Transverse colon (tissue), 4 donors: ENCODE data around the gene TMC3. TPM values are rescaled to one million over a fixed set of nuclear protein-coding genes. Genes with fewer than 3 reads are reported as not detected.

Experiments
- DNase-seq: peaks from one replicate; pipeline ENCODE4 v3.0.0-alpha.2; 2019
- H3K27ac ChIP-seq, 4 donors: fragments of 200-600 bp; sonication (generic); 2 replicates each; pipeline ENCODE4 v1.5.1; 2016 to 2018; ENCODE audit warnings: inconsistent platforms in 4 of 4
- H3K27me3 ChIP-seq: fragments of 200-600 bp; sonication (generic); 2 replicates; pipeline ENCODE4 v1.5.1; 2017; ENCODE audit warnings: inconsistent platforms
- H3K36me3 ChIP-seq, 4 donors: fragments of 200-600 bp; sonication (generic); 2 replicates each; pipeline ENCODE4 v1.5.1; 2017 to 2019; ENCODE audit warnings: inconsistent platforms in 4 of 4
- H3K4me1 ChIP-seq, 4 donors: fragments of 200-600 bp; sonication (generic); 2 replicates each; pipeline ENCODE4 v1.5.1; 2017 to 2020; ENCODE audit warnings: inconsistent platforms in 4 of 4
- H3K4me3 ChIP-seq, 4 donors: fragments of 200-600 bp; sonication (generic); 1 replicate in 1 of 4; 2 replicates in 3 of 4; pipeline versions ENCODE4 v1.5.1 to v1.6.1; 2017 to 2019; ENCODE audit warnings: inconsistent platforms in 4 of 4
- H3K9me3 ChIP-seq, 2 donors: fragments of 200-600 bp; sonication (generic); 2 replicates each; pipeline ENCODE4 v1.5.1; 2017 to 2019; ENCODE audit warnings: inconsistent platforms in 2 of 2
- CTCF ChIP-seq, 5 experiments: fragments of 200-600 bp in 3 of 5; fragments of 450-650 bp in 2 of 5; sonication (generic) in 3 of 5; IDR thresholded peaks; 1 replicate in 2 of 5; 2 replicates in 3 of 5; pipeline ENCODE4 v1.5.1; 2016 to 2017; ENCODE audit warnings: antibody characterized with exemption in 5 of 5, inconsistent platforms in 3 of 5, mild to moderate bottlenecking in 2 of 5, moderate library complexity in 1 of 5
- EP300 ChIP-seq: sonication (generic); formaldehyde crosslinking; IDR thresholded peaks from one replicate; pipeline ENCODE4 v1.6.1; 2017; ENCODE audit warnings: antibody characterized with exemption, low read depth
- POLR2A ChIP-seq: fragments of 450-650 bp; IDR thresholded peaks from one replicate; pipeline ENCODE4 v1.6.1; 2016; ENCODE audit warnings: antibody characterized with exemption, mild to moderate bottlenecking, moderate library complexity
- POLR2AphosphoS5 ChIP-seq, 3 donors: sonication (generic); formaldehyde crosslinking; IDR thresholded peaks; one replicate each; pipeline ENCODE4 v1.6.1; 2016; ENCODE audit warnings: antibody characterized with exemption in 3 of 3
- WGBS, 2 donors: methylation state at CpG; one replicate each; pipeline ENCODE4 v1.1.5; 2018; ENCODE audit warnings: low coverage in 1 of 2; 5-methylcytosine and 5-hydroxymethylcytosine counted together
- in situ Hi-C, 4 donors: fragments of 200-750 bp; cut with MboI; loops; one replicate each; pipeline versions ENCODE4 v1.15.0 to v1.15.1; 2017; ENCODE audit warnings: low sequenced_read_pairs in 3 of 4, low pct_ligation_motif_present in 1 of 4, low pct_unique_long_range_greater_than_20kb in 1 of 4
- intact Hi-C: fragments of 100-400 bp; cut with DNase I; formaldehyde crosslinking; loops from one replicate; pipeline ENCODE4 v1.15.1; 2023; ENCODE audit warnings: low total_unique reads
- total RNA-seq, 4 donors: library from RNA; depleted of rRNA; stranded (reverse); fragments of >200 nt; gene quantifications; one replicate each; pipeline ENCODE4 v1.1.0, GENCODE V29; 2016

TMC3 gene
- total RNA-seq, 4 donors from 2014 or later = 0.14 to 0.64 TPM; not detected in 2

GRCh38 chr15:81309647-81310450 lies 64.2 kb downstream of the TMC3 start:
- WGBS, 2 donors = 93 to 100% methylated on average over 4 to 8 of the region's 8 CpGs
- H3K4me1 ChIP-seq = peaks cover 0 to 15% (median 5%) of the 10 kb centered on the region in 4 donors
- H3K27ac ChIP-seq = no peak overlapping the region
- H3K36me3 ChIP-seq = peaks cover 0 to 3% (median 2%) of the 10 kb centered on the region in 4 donors
- in situ Hi-C loops (no loop called here), intact Hi-C loops (loop anchor here (5.0 kb wide), 1 partner anchor 1298 kb away; no protein-coding TSS in a partner anchor)
- no peaks in the 10 kb centered on the region for H3K27me3 ChIP-seq
- H3K9me3 ChIP-seq = no peaks in the 10 kb centered on the region
- TF ChIP-seq POLR2A = no peak
- TF ChIP-seq EP300 = no peak
- TF ChIP-seq CTCF (IDR thresholded peaks at IDR 0.05) = no peak
- TF ChIP-seq POLR2AphosphoS5 (IDR thresholded peaks at IDR 0.05) = no peak
- no peak overlapping the region for H3K4me3 ChIP-seq
- DNase-seq = no peak

DNA sequence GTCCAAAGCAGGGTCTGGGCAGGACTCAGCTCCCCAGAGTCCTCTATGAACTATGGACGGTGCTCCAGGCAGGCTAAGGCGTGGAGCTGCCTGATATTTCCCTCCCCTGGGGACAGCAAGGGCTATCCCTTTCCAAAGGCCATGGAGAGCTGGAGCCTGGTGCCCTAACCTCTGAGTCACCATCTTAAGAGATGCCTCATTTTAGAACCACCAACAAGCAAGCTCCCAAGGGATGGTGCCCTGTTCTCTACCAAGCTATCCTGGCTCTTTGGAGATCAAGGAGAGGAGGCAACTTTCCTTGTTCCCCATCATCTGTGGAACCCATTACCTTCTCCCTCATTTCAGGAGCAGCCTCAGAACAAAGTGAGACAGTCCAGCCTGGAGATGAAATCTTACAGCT lies 65.8 kb downstream of the TMC3 start:
- no peak overlapping the region for H3K27ac ChIP-seq
- peaks cover 0 to 23% (median 5%) of the 10 kb centered on the region in 4 donors for H3K4me1 ChIP-seq
- intact Hi-C loops (loop anchor here (5.0 kb wide), 1 partner anchor 1296 kb away; no protein-coding TSS in a partner anchor), in situ Hi-C loops (no loop called here)
- H3K27me3 ChIP-seq = no peaks in the 10 kb centered on the region
- H3K4me3 ChIP-seq = no peak overlapping the region
- DNase-seq = no peak
- WGBS, 2 donors = 92% methylated on average over 2 of the region's 2 CpGs; no CpG with 5 or more reads in 1 of the 2 donors
- H3K9me3 ChIP-seq = no peaks in the 10 kb centered on the region
- H3K36me3 ChIP-seq = peaks cover 0 to 3% (median 2%) of the 10 kb centered on the region in 4 donors
- no peak for TF ChIP-seq POLR2AphosphoS5 (IDR thresholded peaks at IDR 0.05)
- TF ChIP-seq EP300 = no peak
- TF ChIP-seq CTCF (IDR thresholded peaks at IDR 0.05) = no peak
- TF ChIP-seq POLR2A = no peak

- H3K4me1 ChIP-seq = peaks cover 0 to 15% (median 0%) of the 10 kb centered on the region in 4 donors
- no peaks in the 10 kb centered on the region for H3K9me3 ChIP-seq
- TF ChIP-seq EP300 (no peak), POLR2AphosphoS5 (IDR thresholded peaks at IDR 0.05) (no peak), CTCF (IDR thresholded peaks at IDR 0.05) (no peak), POLR2A (no peak)
- in situ Hi-C loops (no loop called here), intact Hi-C loops (no loop called here)
- no peaks in the 10 kb centered on the region for H3K36me3 ChIP-seq
- H3K27ac ChIP-seq = peak overlapping the region; percentile 63 to 83 (median 71)
- no peaks in the 10 kb centered on the region for H3K27me3 ChIP-seq
- DNase-seq = no peak
- no peak overlapping the region for H3K4me3 ChIP-seq
- 57 to 84% methylated on average over 5 of the region's 5 CpGs for WGBS, 2 donors
These were observed 69.8 kb downstream of the TMC3 start for GRCh38 chr15:81304226-81304625.

DNA sequence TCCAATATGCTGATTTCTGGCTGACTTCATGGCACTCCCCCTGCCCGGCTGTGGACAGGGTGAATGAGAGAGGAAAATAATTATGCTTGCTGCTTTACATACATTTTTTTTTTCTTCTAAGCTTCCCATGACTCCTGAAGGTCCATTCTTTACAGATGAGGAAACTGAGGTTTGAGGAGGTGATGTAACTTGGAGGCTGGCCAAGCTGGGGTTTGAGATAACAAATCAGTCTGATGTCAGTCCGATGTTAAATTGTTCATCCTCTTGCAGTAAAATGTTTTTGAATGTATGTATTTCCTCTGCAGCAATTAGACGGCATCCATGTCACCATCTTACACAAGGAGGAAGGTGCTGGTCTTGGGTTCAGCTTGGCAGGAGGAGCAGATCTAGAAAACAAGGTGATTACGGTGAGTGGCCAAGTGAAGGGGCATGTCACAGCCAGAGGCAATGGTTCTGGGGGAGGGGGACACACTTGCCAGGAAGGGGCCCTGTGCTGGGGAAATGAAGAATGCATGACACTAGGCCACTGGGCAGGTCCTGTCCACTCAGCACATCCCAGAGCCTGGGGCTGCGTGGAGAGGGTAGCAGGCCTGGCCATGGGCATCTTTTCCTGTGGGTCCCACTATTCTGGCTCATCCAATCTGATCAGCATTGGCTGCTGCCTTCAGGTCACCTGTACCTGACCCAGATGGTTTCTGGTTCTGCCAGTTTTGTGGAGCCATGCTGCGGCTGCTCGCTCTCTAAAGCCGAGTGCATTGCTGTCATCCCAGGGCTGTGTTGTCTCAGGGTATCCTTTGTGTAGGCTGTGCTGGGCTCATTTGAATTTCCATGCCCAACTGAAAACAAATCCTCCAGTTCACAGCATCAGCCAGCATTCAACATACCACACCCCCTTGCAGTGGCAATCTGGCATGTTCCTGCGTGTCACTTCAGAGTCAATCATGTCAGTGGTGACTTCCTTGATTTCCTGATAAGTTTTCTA lies 70.5 kb downstream of the TMC3 start:
- peak overlapping the region; percentile 63 to 83 (median 71) for H3K27ac ChIP-seq
- intact Hi-C loops = no loop called here
- peaks cover 0 to 15% (median 0%) of the 10 kb centered on the region in 4 donors for H3K4me1 ChIP-seq
- WGBS, 2 donors = 49 to 72% methylated on average over 4 to 9 of the region's 9 CpGs
- no peaks in the 10 kb centered on the region for H3K27me3 ChIP-seq
- in situ Hi-C loops = no loop called here
- no peak overlapping the region for H3K4me3 ChIP-seq
- no peaks in the 10 kb centered on the region for H3K36me3 ChIP-seq
- TF ChIP-seq POLR2A (no peak), EP300 (no peak), POLR2AphosphoS5 (IDR thresholded peaks at IDR 0.05) (no peak), CTCF (IDR thresholded peaks at IDR 0.05) (no peak)
- no peak for DNase-seq
- H3K9me3 ChIP-seq = no peaks in the 10 kb centered on the region
